ENCODE measurements around the gene RAPGEFL1. TPM values are rescaled to one million over a fixed set of nuclear protein-coding genes. Genes with fewer than 3 reads are reported as not detected.

Gene RAPGEFL1
- total and polyA plus RNA-seq, 2 of the 8 experiments (the other 6 are each of a cell fraction or from before 2014, with no cell fraction given) = 20.0 to 20.2 TPM

- Histone ChIP-seq H2BK20ac (ENCODE audit: low read length) (no peak overlapping the region), H2AFZ (ENCODE audit: low read length) (no peak overlapping the region), H4K20me1 (replicated peaks in 1 of 2; ENCODE audit: control insufficient read depth in 1 of 2, insufficient read depth in 2 of 2, low read length in 2 of 2) (peaks cover 2 to 3% of the 10 kb centered on the region in 2 experiments), H3K23ac (ENCODE audit: insufficient read length) (no peak overlapping the region), H3K79me2 (ENCODE audit: control insufficient read depth in 1 of 2, insufficient read depth in 2 of 2, low read length in 2 of 2) (no peaks in the 10 kb centered on the region), H4K91ac (replicated peaks; ENCODE audit: insufficient read length, low read length) (no peak overlapping the region), H2BK15ac (ENCODE audit: low read length) (no peak overlapping the region), H2BK120ac (replicated peaks; ENCODE audit: low read depth, low read length) (no peak overlapping the region), H3K56ac (replicated peaks; ENCODE audit: insufficient read length, low read depth, low read length) (no peak overlapping the region), H3K79me1 (ENCODE audit: low read depth, low read length) (no peaks in the 10 kb centered on the region), H2AK5ac (ENCODE audit: low read depth, low read length) (no peak overlapping the region), H2BK5ac (ENCODE audit: low read depth, low read length) (peak overlapping the region; percentile 69; the same call in 1 of the 2 replicates), H3K18ac (ENCODE audit: extremely low read depth, low read length) (no peak overlapping the region; the same call in 1 of the 2 replicates), H3K27ac (ENCODE audit: low read depth, low read length) (peak overlapping the region; percentile 62; the same call in 1 of the 2 replicates), H3K9me3 (ENCODE audit: insufficient read depth in 2 of 2, low read depth in 1 of 2, low read length in 1 of 2) (no peaks in the 10 kb centered on the region), H3K36me3 (ENCODE audit: control insufficient read depth in 2 of 4, insufficient read depth in 4 of 4, low read length in 3 of 4) (peaks cover 50 to 86% (median 75%) of the 10 kb centered on the region in 4 experiments), H3K4me3 (ENCODE audit: extremely low read depth in 1 of 4, insufficient read depth in 2 of 4, low read depth in 3 of 4, low read length in 4 of 4) (no peak overlapping the region), H3K9ac (replicated peaks in 1 of 4; ENCODE audit: extremely low read depth in 1 of 4, low read depth in 3 of 4, low read length in 3 of 4) (no peak overlapping the region), H3K4me2 (ENCODE audit: insufficient read depth in 1 of 2, low read depth in 2 of 2, low read length in 2 of 2) (no peak overlapping the region), H3K14ac (ENCODE audit: insufficient read length) (no peak overlapping the region), H4K5ac (ENCODE audit: insufficient read length, low read depth, low read length) (no peak overlapping the region), H3K23me2 (ENCODE audit: low read depth, low read length) (no peaks in the 10 kb centered on the region), H3K27me3 (replicated peaks in 1 of 4; ENCODE audit: control insufficient read depth in 3 of 4, extremely low read depth in 1 of 4, insufficient read depth in 3 of 4, low read length in 3 of 4) (no peaks in the 10 kb centered on the region), H4K8ac (ENCODE audit: extremely low read depth, insufficient read depth, low read length) (no peak overlapping the region), H3K4me1 (replicated peaks in 1 of 4; ENCODE audit: control insufficient read depth in 3 of 4, insufficient read depth in 4 of 4, low read length in 3 of 4) (peaks cover 0 to 6% (median 0%) of the 10 kb centered on the region in 4 experiments; a peak in 2 of 7 replicates), H2BK12ac (ENCODE audit: low read depth, low read length) (peak overlapping the region; percentile 90; the same call in 1 of the 2 replicates), H3K4ac (replicated peaks; ENCODE audit: insufficient read length, low read depth, low read length) (no peak overlapping the region)
- CTCF ChIA-PET (ENCODE audit: partially characterized antibody) = interaction anchor here (0.5 to 3.1 kb wide), 37 partner anchors 9 to 158 kb away, joined by 3 to 59 read pairs (median 5); partner anchors contain the start of genes CSF3 and MED24
- no peak for DNase-seq (ENCODE audit: low read depth in 1 of 2, low spot score in 2 of 2)
- POLR2A ChIA-PET (ENCODE audit: partially characterized antibody) = interaction anchor here (1.0 to 3.6 kb wide), 13 partner anchors 9 to 68 kb away, joined by 3 to 22 read pairs (median 8); partner anchors contain the start of genes CASC3, MSL1, NR1D1 and RAPGEFL1
- 96% methylated on average over 3 of the region's 3 CpGs; no CpG with 5 or more reads in 1 of the 2 experiments for WGBS, 2 experiments (ENCODE audit: extremely low coverage in 1 of 2, insufficient coverage in 1 of 2, insufficient read length in 1 of 2, insufficient replicate concordance in 2 of 2, low coverage in 1 of 2, low lambda C conversion rate in 2 of 2, missing lambda C conversion rate in 1 of 2)
- FAIRE-seq = no peak
- TF ChIP-seq RBBP5 (IDR thresholded peaks at IDR 0.05; ENCODE audit: borderline replicate concordance, low read depth, low read length) = no peak
Measured at GRCh38 chr17:40167685-40168261, 9.5 kb upstream of the RAPGEFL1 start.

Measured in H1 (cell line).